NOMO-1 treated with dmso at 0.1 percent for 144 hours (cell line): ENCODE results near the gene DEDD.

Experiments
- DNase-seq: peaks from one replicate; lab custom pipeline; 2025; ENCODE audit not compliant: unreplicated experiment; lab: John Stamatoyannopoulos, UW

Gene DEDD

GRCh38 chr1:161096015-161096414 is 36.5 kb downstream of the DEDD start:
- no peak for DNase-seq

GRCh38 chr1:161095230-161095629 is 37.2 kb downstream of the DEDD start:
- no peak for DNase-seq

- no peak for DNase-seq
Measured at GRCh38 chr1:161094481-161094880, 38.0 kb downstream of the DEDD start.

- no peak for DNase-seq
Measured at GRCh38 chr1:161092621-161093028, 39.8 kb downstream of the DEDD start.

- no peak for DNase-seq
Measured at GRCh38 chr1:161091796-161092507, 40.5 kb downstream of the DEDD start.

GRCh38 chr1:161091093-161091492 is 41.4 kb downstream of the DEDD start:
- no peak for DNase-seq

- DNase-seq: no peak
Measured at GRCh38 chr1:161090617-161091016, 41.9 kb downstream of the DEDD start.

- no peak for DNase-seq
Measured at GRCh38 chr1:161089938-161090337, 42.5 kb downstream of the DEDD start.

GRCh38 chr1:161089251-161089924 is 43.1 kb downstream of the DEDD start, which contains the start of gene NECTIN4:
NECTIN4 (minus strand) TSS chr1:161089558; CDS start chr1:161089296, 262 bp downstream.
- DNase-seq: no peak

GRCh38 chr1:161088587-161089110 is 43.8 kb downstream of the DEDD start:
- no peak for DNase-seq

GRCh38 chr1:161086457-161086856 is 46.0 kb downstream of the DEDD start:
- DNase-seq: no peak

- no peak for DNase-seq
Measured at GRCh38 chr1:161085165-161085564, 47.3 kb downstream of the DEDD start.

- no peak for DNase-seq
Measured at GRCh38 chr1:161084597-161084988, 47.9 kb downstream of the DEDD start.

- peak; percentile 22 for DNase-seq
Measured at GRCh38 chr1:161083748-161084596, 48.5 kb downstream of the DEDD start.

GRCh38 chr1:161082996-161083747 is 49.3 kb downstream of the DEDD start:
- peak; percentile 79 for DNase-seq

- no peak for DNase-seq
Measured at GRCh38 chr1:161082483-161082882, 50.0 kb downstream of the DEDD start.

GRCh38 chr1:161081519-161081918 is 50.9 kb downstream of the DEDD start:
- DNase-seq: no peak

GRCh38 chr1:161080441-161081405 is 51.7 kb downstream of the DEDD start:
- DNase-seq: no peak

- DNase-seq: no peak
Measured at GRCh38 chr1:161079436-161080110, 52.9 kb downstream of the DEDD start.
